Smooth muscle cell of the brain vasculature (primary cell): Measurements from ENCODE around the gene ELFN1.

Experiments used
- DNase-seq: peaks from one replicate; pipeline ENCODE4 v3.0.0-alpha.2; 2012; ENCODE audit warnings: low read depth, low spot score

ELFN1 gene

GRCh38 chr7:1675673-1676549 lies 5.8 kb downstream of the ELFN1 start:
- DNase-seq, result no peak

DNA sequence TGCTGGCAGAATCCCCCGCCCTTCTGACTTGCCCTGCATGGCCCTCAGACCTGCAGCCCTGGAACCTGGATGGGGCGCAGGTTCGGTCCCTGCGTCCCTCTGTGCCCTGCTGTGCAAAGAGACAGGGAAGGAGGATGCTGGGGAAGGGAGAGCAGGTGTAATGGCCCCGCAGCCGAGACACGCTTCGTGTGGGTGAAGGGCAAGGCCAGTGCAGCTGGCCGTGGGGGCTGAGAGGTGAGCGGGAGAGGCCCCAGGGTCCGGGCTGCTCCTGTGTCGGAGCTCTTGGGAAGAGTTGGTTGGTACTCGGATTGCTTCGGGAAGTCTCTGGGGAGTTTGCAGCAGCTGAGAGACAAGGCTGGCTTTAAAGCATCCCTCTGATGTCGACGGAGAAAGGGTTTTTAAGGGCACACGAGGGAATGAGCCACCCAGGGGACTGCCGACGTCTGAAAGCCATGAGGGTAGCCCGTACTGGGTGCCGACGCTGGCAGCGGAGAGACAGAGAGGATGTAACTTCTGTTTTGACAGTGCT lies 6.5 kb downstream of the ELFN1 start:
- DNase-seq, result no peak

GRCh38 chr7:1677206-1678080 lies 7.4 kb downstream of the ELFN1 start:
- DNase-seq, result no peak

GRCh38 chr7:1678081-1678543 lies 8.0 kb downstream of the ELFN1 start:
- no peak for DNase-seq

DNA sequence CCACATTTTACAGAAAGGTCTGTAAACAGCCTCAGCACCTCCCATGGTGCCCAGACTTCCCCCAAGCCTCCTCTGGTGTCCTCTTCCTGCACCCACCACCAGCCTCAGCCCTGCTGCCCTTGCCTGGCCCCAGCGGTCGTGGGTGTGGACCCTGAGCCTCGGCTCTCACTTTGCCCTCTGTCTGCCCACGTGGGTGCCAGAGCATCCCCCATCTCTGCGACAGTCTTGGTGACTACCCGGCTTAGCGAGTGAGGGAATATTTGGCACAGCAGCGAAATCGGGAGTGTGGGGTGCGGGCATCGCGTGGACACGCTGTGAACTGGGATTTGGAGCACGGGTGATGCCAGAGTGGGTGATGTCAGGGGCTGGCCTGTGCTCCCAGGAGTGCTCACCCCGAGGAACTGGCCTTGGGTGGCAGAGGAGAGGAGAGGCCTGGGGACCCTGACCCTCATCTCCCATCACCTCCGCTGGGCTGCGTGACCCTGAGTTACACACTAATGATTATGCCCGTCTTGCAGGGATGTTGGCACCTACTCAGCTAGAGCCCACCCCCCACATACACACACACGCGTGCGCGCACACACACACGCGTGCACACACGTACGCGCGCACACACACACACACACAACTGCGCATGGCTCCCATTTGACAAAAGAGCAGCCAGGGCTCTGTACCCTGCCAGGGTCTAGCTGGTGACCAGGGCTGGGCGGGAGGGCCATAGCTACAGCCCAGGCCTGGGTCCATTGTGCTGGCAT lies 8.7 kb downstream of the ELFN1 start:
- DNase-seq, result no peak

DNA sequence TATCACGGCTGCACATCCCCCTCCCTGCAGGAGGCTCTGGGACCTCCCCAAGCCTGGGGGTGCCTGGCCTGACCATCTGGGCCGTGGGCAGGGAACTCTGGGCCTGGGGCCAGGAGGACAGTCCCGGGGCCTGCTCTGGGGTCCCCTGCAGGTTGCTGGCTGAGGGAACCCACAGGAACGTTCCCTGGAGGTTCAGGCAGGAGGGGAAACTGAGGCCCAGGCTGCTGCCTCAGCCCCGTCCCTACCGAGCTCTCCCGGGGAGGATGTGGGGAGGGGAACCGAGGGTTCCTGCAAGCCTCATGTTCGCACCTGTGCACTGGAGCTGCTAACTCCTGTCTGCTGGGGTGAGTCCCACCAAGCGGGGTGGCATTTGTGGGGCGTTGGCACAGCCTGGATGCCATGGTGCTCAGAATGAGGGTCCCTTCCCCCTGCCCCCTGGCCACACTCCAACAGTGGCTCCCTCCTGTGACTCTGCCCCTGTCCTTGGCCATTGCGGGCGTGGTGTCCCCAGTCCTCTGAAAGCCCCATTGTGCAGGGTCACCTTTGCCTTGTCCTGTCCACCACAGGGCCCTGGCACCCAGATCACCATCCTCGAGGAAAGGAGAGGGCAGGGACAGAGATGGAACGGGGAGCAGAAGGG lies 9.4 kb downstream of the ELFN1 start:
- no peak for DNase-seq

DNA sequence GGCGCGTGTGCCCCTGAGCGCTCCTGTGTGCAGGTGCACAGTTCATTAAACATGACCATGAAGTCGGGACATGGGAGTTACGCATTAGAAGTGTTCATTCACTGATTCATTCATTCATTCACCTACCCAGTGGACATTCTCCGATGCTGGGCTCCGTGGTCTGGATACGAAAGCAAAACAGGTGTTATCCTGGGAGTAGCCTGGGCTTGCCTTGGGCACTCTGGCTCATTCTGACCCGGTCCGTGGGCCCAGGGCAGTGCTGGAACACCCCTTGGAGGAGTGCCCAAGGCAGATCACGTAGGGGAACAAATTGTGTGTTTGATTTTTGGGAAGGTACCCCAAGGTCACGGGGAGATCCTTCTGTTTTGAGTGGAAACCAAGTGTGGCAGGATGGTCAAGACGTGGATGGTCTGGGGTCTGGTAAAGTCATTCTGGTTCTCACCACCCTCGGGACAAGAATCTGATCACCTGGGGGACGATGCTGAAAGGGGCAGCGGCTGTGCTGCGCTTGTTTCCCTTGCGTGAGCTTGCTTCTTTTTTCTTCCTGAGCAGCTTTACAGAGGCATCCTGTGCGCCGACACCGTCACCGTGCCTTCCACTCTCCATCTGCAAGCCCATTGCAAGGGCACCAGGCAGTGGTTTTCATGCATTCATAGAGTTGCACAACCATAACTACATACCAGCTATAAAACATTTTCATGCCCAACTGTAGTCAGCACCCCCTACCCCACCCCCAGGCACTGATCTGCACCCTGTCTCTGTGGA lies 10.1 kb downstream of the ELFN1 start:
- no peak for DNase-seq

GRCh38 chr7:1681581-1681980 lies 11.5 kb downstream of the ELFN1 start:
- DNase-seq, result no peak

- DNase-seq, result no peak
Measured at GRCh38 chr7:1685000-1685624, 15.0 kb downstream of the ELFN1 start.

GRCh38 chr7:1688542-1688941 lies 18.5 kb downstream of the ELFN1 start:
- no peak for DNase-seq

DNA sequence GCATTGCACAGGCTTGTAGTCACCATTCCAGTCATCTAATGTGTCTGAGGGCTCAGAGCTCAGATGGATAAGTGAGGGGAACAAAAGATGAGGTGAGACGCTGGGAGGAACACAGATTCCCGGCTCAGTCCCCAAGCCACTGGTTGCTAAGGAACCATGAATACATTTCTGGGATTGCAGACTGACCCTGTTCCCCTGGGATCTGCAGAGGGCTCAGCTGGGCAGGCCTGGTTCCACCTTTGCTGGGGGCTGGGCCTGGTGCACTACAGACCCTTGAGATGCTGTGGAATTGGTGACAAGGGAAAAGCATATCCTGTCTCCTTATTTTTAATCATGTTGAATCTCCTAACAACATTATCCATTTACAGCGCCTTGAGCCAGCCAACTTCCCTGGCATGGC lies 19.2 kb downstream of the ELFN1 start:
- no peak for DNase-seq

DNA sequence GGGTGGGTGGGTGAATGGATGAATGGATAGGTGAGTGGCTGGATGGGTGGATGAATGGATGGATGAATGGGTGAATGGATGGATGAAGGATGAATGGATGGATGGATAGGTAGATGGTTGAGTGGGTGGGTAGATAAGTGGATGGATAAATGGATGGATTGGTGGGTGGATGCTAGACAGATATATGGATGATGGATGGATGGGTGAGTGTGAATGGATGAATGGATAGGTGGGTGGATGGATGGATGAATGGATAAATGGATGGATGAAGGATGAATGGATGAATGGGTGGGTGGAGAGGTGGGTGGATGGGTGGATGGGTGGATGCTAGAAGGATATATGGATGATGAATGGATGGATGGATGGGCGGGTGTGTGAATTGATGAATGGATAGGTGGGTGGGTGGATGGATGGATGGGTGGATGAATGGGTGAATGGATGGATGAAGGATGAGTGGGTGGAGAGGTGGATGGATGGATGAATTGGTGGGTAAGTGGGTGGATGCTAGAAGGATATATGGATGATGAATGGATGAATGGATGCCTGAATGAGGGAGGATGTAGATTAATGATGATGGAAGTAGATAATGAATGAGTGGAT lies 20.4 kb downstream of the ELFN1 start:
- no peak for DNase-seq

GRCh38 chr7:1691096-1691495 lies 21.0 kb downstream of the ELFN1 start:
- no peak for DNase-seq

- DNase-seq, result no peak
Measured at GRCh38 chr7:1691601-1692514, 21.8 kb downstream of the ELFN1 start.

DNA sequence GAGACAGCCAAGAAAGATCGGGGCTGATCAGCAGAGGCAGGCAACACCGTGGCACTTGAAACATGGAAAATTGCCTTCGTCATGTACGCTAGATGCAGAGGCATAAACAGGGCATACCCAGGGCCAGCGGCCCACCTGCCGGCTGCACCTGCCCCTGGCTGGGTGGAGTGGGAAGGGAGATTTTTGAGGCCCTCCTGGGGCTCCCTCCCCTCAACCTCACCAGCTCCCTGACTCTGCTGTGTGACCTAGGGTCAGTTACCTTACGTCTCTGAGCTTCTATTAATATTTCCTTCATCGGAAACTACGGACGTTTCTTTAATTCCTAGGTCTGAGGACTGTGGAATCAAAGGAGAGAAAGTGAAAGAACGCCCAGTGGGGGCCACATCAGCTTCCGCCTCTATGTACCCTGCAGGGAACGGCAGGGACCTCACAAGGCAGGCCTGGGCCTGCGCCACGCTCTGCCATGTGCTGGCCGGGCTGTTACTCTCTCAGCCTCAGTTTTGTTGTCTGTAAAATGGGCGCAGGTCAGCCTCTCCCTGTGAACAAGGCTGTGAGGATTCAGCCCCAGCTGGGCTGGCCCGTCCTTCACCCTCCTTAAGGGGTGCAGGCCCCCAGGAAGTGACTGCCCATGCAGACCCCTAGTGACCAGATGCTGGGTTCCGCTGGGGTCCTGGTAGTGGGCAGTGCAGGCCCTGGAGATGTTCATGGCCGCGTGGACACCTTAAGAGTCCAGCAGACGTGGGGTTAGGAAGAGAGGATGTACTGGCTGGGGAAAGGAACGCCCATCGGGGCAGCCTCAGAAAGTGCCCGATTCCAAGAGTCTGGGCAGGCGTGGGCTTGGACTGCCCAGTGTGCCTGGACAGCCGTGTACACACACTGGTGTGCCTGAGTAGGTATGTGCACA lies 22.7 kb downstream of the ELFN1 start:
- no peak for DNase-seq

GRCh38 chr7:1693419-1693990 lies 23.4 kb downstream of the ELFN1 start:
- DNase-seq, result no peak

DNA sequence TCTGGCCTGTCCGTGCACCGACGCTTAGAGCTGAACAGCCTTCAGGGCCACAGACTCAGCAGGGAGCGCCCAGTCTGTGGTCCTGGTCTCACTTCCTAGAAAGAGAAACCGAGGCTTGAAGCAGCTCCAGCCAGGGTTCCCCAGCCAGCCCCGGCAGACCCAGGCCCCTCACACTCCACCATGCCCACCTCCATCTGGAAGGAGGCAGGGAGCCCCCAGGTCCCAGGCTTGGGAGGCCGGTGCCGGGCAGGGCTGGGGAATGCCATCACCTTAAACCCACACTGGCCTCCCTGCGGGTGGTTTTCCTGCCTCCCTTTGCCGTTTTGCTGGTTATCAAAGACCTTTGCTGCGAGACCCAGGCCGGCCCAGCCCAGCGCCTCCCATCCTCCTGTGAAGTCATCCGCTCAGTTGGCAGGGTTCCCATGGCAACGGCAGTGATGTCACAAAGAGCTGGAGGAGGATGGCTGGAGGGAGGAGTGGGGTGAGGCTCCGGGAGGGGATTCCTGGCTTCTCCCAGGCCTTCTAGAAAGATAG lies 24.0 kb downstream of the ELFN1 start:
- DNase-seq, result peak; percentile 12
